Ovary (tissue), 3 donors: Measurements from ENCODE around the gene YWHAH.

Source experiments
- CTCF ChIP-seq, 3 donors: fragments of 450-650 bp in 2 of 3; fragments of 200-600 bp in 1 of 3; IDR thresholded peaks; one replicate each; pipeline versions ENCODE4 v1.5.1 to v1.8.0; 2016 to 2022; ENCODE audit warnings: antibody characterized with exemption in 3 of 3, mild to moderate bottlenecking in 1 of 3
- EP300 ChIP-seq: sonication (generic); formaldehyde crosslinking; IDR thresholded peaks from one replicate; pipeline ENCODE4 v1.6.1; 2017; ENCODE audit warnings: antibody characterized with exemption
- POLR2A ChIP-seq: fragments of 450-650 bp; IDR thresholded peaks from one replicate; pipeline ENCODE4 v1.6.1; 2017; ENCODE audit warnings: antibody characterized with exemption, mild to moderate bottlenecking, moderate library complexity
- donor health status: DM: no; HTN: no; CAD: no.

- TF ChIP-seq CTCF (IDR thresholded peaks at IDR 0.05) (no peak), EP300 (no peak), POLR2A (no peak)
Observed at GRCh38 chr22:31944700-31945442, 536 bp downstream of the YWHAH start.
